Measurements from ENCODE around the gene GOLGA6C.
"Not testable (repeated sequence)": the region's sequence is repeated elsewhere in the genome, so short reads cannot be mapped to it uniquely, and the experiment has no call there.

Gene GOLGA6C

GRCh38 chr15:75258034-75258433, at the start of gene GOLGA6C:
GOLGA6C (plus strand) TSS chr15:75258334; CDS start chr15:75258599, 265 bp downstream.
- not testable (repeated sequence) for DNase-seq

GRCh38 chr15:75208501-75209288, 49.4 kb upstream of the GOLGA6C start:
- DNase-seq: no peak

GRCh38 chr15:75209289-75209676, 48.9 kb upstream of the GOLGA6C start:
- DNase-seq: no peak

GRCh38 chr15:75210811-75211230, 47.3 kb upstream of the GOLGA6C start:
- no peak for DNase-seq

- peak; percentile 27 for DNase-seq
Observed at GRCh38 chr15:75211436-75212199, 46.5 kb upstream of the GOLGA6C start.

- DNase-seq: no peak
Observed at GRCh38 chr15:75212200-75212858, 45.8 kb upstream of the GOLGA6C start.

GRCh38 chr15:75213212-75213767, 44.8 kb upstream of the GOLGA6C start:
- DNase-seq: no peak

GRCh38 chr15:75213768-75214221, 44.3 kb upstream of the GOLGA6C start:
- no peak for DNase-seq

GRCh38 chr15:75214293-75215096, 43.6 kb upstream of the GOLGA6C start:
- DNase-seq: no peak

- no peak for DNase-seq
Observed at GRCh38 chr15:75215107-75216004, 42.8 kb upstream of the GOLGA6C start.

GRCh38 chr15:75217012-75217411, 41.1 kb upstream of the GOLGA6C start:
- no peak for DNase-seq

- not testable (repeated sequence) for DNase-seq
Observed at GRCh38 chr15:75217574-75217973, 40.6 kb upstream of the GOLGA6C start.

GRCh38 chr15:75219507-75219929, 38.6 kb upstream of the GOLGA6C start:
- not testable (repeated sequence) for DNase-seq

- DNase-seq: no peak
Observed at GRCh38 chr15:75223688-75224087, 34.4 kb upstream of the GOLGA6C start.

GRCh38 chr15:75224281-75224680, 33.9 kb upstream of the GOLGA6C start:
- DNase-seq: no peak

GRCh38 chr15:75225102-75225836, 32.9 kb upstream of the GOLGA6C start:
- DNase-seq: not testable (repeated sequence)

- DNase-seq: no peak
Observed at GRCh38 chr15:75225951-75226732, 32.0 kb upstream of the GOLGA6C start.

GRCh38 chr15:75227112-75227511, 31.0 kb upstream of the GOLGA6C start:
- DNase-seq: not testable (repeated sequence)

- no peak for DNase-seq
Observed at GRCh38 chr15:75227663-75228280, 30.4 kb upstream of the GOLGA6C start.

Data from fibroblast of skin of right biceps (primary cell).